Ureter (tissue), 1 donor: ENCODE data around the gene FGF19. TPM values are rescaled to one million over a fixed set of nuclear protein-coding genes. Genes with fewer than 3 reads are reported as not detected.

Source experiments
- DNase-seq: peaks from one replicate; pipeline ENCODE4 v3.0.0-alpha.2; 2020; ENCODE audit warnings: low spot score
- total RNA-seq: library from RNA; stranded (reverse); gene quantifications from one replicate; pipeline ENCODE4 v1.2.4, GENCODE V29; 2023
- donor health status: DM: yes; HTN: yes; CAD: no.

FGF19 gene
- total RNA-seq, 1 donor from 2014 or later, result not detected

DNA sequence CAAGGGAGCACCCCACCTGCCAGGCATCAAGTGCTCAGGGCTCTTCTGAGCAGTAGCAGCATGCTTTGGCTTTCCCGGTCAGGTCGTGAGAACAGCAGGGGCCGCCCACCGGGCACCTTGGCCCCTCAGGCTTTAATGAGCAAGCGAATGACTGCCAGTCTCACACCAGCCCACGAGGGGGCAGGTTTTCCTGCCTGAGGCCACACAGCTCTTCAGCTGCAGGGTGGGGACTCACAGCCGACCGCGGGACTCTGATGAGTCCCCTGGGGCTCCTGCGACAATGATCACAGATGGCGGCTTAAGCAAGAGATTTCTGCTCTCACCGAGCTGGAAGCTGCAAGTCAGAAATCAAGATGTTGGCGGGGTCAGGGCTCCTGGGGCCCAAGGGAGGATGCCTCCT, 14.3 kb upstream of the FGF19 start:
- DNase-seq, result no peak

DNA sequence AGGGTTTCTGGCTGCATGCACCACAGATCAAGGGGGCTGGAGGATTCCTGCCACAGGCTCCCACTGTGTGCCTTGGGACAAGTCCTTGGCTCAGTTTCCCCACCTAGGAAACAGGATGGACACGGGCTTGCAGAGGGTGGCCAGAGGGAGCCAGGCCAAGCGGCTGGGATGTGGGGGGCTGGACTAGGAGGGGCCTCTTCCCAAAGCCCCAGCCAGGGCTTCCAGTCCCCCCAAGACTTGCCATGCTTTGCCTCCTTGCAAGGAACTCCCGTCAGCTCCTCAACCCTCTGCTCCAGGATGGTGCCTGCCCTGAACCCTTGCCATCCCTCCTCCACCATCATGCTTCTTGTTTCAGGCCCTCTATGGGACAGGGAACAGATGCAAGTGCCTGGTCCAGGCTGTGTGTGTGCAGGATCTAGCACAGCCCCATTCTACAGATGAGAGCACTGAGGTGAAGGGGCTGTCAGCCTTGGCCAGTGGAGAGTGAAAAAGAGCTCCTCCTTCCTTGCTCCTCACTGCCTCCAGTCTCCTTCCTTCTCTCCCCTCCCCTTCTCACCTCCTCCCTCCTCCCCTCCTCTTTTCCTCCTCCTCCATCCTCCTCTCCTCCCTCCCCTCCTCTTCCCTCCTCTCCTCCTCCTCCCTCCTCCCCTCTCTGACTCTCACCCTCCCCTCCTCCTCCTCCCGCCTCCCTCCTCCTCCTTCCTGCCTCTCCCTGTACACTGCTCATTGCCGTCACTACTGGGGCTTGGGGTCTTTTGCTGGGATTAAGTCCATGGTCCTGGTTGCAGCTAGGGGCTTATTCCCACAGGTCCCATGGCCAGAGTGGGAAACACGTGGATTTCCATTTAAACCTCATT, 13.3 kb upstream of the FGF19 start:
- no peak for DNase-seq

DNA sequence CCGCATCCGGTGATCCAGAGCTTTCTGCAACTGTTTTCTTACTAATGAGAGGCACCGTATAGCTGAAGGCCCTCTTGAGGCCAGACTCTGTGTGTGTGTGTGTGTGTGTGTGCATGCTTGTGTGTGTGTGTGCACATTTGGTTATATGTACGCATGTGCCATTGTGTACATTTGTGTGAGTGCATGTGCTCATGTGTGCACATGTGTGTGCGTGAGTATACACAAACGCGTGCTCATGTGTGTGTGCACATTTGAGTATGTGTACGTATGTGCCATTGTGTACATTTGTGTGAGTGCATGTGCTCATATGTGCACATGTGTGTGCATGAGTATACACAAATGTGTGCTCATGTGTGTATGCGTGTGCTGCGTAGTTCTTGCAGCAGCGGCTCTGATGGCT, 12.3 kb upstream of the FGF19 start:
- no peak for DNase-seq

DNA sequence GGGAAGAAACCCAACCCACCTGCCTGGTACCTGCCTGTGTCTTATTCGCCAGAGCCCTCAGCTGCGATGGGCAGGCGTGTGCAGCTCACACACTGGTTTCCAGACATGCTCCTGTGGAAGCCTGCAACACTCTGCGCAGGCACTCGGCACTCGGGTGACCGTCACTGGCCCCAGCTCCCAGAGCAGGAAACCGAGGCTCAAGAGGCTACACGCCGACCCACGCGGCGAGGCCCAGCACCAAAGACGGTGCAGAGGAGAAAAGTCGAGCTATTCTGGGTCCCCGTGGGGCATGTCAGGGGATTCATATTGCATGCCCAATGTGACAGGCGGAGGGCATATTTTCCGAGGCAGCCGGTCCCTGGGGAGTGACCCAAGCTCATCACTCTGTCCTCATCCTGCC, 11.6 kb upstream of the FGF19 start:
- no peak for DNase-seq

DNA sequence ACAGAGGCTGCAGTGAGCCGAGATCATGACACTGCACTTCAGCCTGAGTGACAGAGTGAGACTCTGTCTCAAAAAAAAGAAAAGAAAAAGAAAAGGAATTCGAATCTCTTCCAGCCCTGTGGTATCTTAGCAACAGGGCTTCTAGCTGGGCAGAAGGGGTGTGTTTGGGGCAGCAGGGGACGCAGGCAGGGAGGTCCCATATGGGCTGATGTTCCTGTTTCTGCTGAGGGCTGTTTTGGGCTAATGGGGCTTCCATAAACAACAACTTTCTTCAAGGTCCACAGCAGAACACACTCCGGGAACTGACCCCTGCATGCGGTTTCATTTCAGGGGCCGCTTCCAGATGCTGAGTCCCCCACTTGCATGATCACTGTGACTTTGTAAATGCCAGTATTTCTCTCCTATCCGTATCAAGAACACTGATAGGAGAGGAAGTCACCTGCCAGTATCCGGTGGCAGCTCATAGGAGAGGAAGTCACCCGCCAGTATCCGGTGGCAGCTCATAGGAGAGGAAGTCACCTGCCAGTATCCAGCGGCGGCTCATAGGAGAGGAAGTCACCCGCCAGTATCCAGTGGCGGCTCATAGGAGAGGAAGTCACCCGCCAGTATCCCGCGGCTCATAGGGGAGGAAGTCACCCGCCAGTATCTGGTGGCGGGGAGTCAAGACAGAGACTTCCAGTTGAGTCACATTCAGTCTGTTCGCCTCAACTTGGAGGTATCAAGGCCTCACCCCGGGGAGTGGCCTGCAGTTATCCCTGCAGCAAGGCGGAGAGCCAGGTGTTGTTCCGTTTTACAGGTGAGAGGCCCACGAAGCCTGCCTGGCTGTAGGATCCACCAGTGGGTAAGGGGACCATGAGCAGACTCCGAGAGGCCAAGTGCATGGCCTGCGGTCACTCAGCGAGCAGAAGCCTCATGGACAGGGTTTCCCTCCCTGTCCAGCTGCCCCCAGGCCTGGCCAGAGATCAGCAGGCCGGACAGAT, 8.3 kb upstream of the FGF19 start:
- no peak for DNase-seq

DNA sequence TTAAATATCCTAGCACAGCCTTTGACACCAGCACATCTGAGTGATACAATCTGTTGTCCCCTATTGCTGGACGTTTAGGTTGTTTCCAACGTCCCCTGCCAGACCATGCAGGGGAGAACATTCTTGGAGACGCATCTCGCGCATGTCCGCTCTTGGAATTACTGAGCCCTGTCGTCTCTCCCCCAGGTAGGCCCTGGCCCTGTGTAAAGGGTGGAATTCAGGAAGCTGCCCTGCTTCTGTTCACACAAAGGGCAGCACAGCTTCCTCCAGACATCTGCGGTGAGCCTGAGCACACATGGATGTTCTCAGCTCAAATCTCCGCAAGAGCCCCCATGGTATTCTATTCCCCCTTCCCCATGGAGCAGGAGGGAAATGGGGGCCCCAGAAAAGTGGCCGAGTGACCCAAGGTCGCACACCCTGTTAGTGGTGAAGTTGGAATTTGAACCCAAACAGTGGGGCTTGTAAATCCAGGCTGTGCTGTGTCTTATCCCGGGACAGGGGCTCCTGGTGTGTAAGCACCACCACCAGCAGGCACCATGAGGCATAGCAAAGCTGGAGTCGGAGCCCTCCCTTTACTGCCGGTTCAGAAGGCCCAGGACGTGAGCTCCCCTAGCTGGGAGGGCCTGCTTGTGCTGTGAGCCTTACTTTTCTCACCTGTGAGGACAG, 5.0 kb upstream of the FGF19 start:
- no peak for DNase-seq

DNA sequence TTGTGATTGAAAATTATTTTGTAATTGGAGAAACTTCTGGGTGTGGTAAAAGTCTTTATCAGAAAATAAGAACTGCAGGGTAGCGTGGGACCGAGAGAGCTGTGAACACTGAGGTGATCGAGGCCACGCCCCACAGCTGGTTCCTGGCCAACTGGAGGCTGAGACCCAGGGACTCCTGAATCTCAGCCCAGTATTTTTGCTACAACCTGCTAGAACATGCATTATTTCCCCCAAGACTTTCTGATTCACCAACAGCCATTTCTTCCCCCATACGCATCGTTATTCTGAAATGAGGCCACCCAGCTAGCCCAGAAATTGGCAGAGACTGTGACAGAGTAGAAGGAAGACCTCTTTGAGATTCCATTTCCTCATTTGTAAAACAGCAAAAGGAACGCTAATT, 3.4 kb upstream of the FGF19 start:
- DNase-seq, result no peak

DNA sequence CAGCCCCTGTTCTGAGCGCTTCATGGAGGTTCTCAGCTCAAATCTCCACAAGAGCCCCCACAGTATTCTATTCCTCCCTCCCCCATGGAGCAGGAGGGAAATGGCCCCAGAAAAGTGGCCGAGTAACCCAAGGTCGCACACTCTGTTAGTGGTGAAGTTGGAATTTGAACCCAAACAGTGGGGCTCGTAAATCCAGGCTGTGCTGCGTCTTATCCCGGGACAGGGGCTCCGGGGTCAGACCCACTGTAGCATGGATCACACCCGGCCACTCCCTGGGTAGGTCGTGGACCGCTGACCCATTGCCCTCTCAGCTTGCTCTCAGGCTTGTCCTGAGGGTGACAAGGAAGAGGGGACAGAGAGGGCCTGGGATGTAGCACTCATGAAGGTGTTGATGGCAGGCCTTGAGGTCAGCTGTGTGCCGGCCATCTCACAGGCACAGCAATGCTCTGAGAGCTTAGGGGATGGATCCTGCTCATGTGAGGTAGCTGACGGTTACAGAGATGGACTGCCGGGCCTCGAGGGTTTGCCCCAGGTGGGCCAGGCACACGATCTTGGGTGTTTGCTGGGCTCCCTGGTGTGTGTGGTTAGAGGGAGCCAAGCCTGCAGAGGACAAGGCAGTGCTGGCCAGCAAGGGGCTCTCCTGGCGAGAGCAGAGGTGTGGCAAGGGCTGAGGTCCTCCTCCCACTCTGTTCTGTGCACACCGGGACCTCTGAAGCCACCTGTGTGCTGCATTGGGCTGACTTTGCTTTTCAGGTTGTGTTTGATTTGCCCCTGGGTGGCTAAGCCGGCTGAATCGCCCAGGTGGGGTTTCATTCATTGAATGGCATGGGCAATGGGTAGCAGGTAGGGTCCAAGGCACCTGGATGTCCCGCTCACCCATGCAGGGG, 2.3 kb upstream of the FGF19 start:
- DNase-seq, result no peak

DNA sequence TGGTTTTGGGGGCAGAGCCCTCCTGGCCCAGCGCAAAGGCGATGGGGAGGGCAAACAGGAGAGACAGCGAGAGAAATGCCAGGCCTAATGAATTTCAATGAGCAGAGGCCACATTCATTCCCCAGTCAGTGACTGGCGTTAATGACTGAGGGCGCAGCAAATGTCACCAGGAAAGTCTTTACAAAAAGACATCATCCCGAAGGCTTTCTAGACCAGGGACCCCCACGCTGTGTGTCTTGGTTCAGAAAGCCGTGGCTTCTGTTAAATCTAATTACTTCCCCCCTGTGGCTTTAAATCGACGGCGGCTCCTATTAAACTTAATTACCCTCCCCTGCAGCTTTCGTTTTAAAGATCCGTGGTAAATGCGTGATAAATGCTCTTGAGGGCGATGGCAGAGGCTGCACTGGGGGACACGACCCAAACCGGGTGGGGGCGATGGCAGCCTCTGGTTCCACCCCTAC, 1.6 kb upstream of the FGF19 start:
- no peak for DNase-seq

DNA sequence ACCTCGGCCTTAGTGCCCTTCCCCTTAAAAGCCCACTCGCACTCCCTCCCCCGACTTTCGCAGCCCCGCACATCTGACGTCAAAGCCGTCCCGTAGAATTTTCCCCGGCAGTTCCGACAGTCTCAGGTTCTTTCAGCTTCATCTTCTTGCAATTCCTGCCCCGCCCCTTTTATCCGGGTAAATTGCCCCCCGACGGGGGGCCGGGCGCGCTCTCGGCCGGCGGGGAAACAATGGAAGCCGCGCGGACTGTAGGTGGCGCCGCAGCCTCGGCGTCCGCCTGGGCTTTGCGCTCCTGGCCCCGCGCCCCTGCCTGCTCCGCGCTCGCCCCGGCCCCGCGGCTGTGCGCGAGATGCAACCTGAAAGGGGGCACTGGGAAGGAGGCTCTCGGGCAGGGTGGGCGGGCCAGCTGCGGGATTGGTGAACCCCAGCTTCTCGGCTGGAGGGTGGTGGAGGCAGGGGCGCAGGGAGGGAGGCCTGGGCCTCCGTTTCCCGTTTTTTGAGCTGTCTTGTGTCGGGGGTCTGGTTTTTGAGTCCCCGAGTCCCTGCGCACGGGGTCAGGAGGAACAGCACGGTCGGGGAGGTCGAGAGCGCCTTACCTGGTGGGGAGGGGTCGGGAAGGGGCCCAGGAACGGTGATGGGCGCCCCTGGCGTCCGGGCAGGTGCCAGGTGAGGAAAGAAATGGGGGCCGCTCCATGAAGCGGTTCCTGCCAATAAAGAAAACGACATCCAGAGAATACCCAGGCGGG, 859 bp upstream of the FGF19 start:
- DNase-seq, result no peak

DNA sequence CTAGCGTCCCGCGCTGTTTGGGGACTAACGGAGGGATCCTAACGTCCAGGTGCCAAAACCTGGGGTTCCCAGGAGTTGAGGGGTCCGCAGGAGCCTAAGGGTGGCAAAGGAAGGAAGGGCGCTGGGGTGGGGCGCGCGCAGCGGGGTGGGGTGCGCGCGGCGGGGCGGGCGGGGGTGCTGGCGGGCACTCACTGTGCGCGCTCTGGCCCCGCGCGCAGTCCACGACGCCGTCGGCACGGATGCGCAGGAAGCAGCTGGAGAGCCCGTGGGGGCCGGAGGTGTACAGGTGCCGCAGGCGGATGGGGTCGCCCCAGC, 412 bp downstream of the FGF19 start:
- no peak for DNase-seq

DNA sequence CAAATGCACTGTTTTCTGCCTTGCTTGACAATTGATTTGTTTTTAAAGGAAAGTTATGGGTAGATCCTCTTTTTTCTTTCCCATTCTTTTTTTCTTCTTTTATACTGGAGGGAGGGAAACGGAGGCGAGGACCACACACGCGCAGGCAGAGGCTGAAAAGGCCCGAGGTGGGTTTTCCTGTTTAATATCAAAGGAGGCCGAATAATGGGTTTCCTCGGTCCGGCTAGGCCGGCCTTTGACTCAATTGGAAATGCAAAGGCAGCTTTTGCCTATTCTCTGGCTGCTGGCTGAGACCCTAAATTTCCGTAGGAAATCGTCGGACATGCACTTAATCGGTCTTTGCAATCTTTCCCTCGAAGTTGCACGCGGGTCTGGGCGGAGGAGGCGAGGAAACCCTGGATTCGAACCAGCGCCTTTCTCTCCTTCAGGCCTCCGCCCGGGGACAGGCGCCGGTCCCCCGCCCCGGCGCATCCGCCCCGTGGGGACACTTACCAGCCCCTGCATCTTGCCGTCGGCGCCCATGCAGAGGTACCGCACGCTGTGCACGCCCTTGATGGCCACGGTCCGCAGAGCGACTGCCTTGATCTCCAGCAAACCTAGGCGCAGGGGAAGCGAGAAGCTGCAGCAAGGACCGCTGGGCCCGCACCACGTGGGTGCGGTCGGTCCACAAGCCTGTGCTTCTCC, 911 bp downstream of the FGF19 start:
- DNase-seq, result no peak

DNA sequence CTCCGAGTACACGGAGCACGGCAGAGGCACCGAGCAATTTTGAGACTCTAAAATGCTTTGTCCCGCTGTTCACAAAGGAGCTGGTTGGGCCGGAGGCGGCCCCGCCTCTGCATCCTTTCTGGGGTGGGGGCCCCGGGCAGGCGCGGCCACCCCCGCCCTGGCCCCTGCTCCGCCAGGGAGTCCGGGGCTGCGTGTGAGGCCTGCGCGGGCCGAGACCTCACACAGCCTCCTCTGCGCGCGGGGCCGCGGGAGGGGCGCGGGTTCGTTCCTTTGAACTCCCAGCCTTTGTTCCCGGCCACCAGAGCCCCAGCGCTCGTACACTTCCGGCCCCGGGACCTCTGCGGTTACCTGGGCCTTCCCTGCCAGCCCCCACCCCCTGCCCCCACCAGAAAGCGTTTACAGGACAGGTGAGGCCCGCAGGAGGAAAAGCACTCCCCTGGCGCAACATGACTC, 1.6 kb downstream of the FGF19 start:
- DNase-seq, result no peak

DNA sequence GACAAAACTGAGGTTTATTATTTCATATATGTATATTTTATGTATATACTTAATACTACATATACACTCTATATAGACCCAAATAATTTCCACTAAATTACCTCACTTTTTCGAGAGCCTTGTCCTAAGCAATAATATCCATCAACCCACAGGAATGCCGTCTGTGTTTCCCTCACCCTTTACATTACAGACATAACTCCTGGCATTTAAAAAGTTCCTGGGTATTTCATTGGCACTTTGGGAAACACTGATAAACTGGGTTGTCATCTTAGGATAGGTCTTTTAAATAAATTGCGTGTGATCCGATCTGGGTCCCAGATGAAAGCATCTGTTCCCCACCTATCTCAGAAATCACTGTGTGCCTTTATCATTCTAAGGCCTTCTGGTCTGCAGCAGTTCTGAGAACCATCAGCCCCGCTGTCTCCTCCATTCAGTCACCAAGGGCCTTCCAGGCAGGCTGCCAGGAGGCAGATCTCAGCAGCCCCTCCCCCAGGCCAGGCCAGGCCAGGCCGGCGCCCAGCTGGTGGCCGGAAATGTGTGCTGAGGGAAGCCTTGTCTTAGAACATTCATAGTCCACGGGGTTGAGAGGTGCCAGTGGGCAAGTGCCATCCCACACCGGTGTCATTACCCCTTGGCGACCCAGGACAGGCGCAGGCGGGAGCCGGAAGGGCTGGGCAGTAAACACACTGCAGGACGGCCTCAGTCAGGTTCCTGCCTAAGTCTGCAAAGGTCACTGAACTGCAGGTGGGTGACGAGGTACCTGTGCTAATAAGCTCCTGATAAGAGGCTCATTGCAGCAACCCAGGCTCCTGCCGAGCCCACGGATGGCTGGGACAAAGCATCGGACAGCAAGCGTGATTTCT, 3.3 kb downstream of the FGF19 start:
- DNase-seq, result no peak

DNA sequence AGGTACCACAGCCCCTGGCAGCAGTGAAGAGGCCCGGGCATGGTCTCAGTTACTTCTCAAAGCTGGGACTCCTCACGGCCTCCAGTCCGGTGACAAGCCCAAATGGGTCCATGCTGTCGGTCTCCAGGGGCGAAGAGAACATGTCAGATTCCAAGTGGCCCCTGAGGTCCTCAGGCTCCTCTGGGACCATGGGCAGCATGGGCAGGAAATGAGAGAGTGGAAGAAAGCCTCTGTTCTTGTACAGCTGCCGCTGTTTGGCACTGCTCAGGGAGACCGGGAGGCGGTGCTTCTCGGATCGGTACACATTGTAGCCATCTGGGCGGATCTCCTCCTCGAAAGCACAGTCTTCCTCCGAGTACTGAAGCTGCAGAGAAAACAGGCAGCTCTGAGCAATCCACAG, 4.6 kb downstream of the FGF19 start:
- no peak for DNase-seq

DNA sequence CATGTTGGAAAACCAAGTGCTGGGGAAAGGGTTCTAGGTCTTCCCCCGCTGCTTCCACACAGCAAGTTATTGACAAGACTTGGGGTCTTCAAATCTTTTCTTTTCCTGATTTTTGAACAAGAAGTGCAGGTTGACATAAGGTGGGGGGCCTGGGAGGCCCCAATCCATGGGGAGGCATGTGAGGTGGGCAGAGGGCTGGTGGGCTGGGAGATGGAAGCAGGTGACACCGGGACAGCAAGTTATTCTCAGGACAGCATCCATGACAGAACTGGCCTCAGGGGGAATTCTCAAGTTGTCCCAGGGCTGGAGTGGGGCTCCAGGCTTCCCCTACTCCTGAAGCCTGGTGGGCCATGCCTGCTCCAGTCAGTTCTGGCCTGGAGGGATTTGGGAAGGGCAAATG, 5.5 kb downstream of the FGF19 start:
- no peak for DNase-seq

DNA sequence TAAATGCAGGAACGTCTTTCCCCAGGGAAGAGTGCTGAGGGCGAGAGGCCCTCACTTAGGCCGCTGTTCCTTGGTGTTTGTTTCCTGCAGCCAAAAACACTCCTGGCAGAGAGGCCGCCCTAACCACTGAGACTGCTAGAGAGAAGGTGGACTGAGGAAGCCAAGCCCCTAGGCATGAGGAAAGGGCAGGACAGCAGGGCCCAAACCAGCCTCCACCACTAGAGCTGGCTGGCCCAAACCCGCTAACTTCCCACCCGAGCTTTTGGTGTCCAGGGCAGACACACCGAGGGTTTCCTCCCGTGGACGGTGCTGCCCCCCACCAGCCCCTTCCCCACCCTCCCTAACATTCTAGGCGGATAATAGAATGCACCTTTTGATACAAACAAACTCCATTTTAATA, 6.0 kb downstream of the FGF19 start:
- no peak for DNase-seq

DNA sequence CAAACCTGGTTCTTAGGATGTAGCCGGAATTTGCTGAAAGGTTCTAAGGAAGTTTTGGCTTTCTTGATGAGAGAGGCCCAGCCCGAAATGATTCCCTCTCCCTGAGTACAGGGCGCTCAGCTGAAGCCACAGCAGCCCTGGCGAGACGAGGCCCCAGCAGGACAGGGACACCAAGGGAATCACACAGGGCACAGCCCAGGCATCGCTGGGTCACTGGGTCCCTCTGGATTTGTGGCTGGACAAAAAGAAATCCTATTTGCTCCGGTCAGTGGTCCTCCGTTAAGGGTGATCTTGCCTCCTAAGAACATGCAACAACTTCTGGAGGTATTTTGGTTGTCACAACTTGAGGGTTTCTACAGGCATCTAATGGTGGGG, 6.4 kb downstream of the FGF19 start:
- no peak for DNase-seq
